ENCODE results near the gene RNASET2.

GRCh38 chr6:166976636-166977035, 20.3 kb upstream of the RNASET2 start:
- TF ChIP-seq CTCF (IDR thresholded peaks at IDR 0.05) (no peak), POLR2A (IDR thresholded peaks at IDR 0.05) (no peak)

Measured in lower leg skin (tissue), 3 donors.